Stimulated activated CD4-positive, alpha-beta T cell treated with anti-CD3 and anti-CD28 coated beads, Interleukin-15, amount 100 ng/mL, for 48 hours (primary cell): Measurements from ENCODE around the gene ZBED4.
A peak's percentile ranks its signal among the peaks of the same experiment; 100 is the strongest.
"Not testable (repeated sequence)": the region's sequence is repeated elsewhere in the genome, so short reads cannot be mapped to it uniquely, and the experiment has no call there.

ENCODE experiments used
- DNase-seq, 2 donors: peaks; one replicate each; pipeline ENCODE4 v3.0.0-alpha.2; 2020; ENCODE audit warnings: low read depth in 2 of 2

Gene ZBED4

DNA sequence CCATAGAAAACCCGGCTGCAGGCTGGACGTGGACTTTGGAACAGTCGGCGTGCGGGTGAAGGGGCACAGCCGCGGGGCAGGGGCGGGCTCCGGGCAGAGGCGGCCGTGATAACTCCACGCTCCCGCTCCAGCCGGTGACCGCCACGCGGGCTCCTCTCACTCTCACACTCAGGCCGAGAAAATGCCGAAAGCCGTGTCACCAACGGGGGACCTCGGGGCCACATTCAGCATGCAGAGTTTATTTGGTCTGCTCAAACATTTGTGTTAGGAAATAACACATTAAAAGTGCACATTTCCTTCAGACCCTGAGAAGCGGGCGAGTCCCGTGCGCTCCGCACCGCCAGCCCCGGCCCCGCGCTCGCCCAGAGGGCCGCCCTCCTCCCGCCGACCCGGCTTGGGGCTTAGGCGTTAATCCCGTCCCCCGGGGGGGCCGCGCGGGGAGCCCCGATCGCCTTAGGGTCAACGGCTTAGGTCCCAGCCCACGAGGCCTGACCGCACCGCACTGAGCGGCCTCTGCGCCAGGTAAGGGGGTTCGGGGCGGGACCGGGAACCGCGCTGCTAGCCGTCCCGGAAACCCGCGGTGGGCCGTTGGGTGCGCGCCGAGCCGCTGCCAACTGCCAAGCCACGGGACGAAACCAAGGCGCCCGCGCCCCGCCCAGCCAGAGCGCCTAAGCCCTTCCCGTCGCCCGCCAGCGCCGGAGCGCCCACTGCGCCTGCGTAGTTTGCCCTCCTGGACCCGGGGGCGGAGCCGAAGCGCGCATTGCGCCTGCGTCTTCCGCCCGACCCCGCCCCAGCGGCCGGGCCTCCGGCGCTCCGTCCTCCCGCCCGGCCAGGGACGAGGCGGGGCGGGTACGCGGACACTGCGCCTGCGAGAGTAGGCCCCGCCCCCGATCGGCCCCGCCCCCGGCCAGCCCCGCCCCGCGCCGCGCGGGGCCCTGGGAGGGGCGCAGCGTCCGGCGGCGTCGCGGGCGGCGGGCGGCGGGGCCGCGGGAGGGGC is at the start of gene ZBED4:
ZBED4 (plus strand) TSS at position 947 of the 997 bp plus-strand sequence. CDS start 29,819 bp downstream, outside the sequence.
- DNase-seq: peak; percentile 97 to 98

GRCh38 chr22:49807129-49807528 is 46.5 kb upstream of the ZBED4 start:
- no peak for DNase-seq

DNA sequence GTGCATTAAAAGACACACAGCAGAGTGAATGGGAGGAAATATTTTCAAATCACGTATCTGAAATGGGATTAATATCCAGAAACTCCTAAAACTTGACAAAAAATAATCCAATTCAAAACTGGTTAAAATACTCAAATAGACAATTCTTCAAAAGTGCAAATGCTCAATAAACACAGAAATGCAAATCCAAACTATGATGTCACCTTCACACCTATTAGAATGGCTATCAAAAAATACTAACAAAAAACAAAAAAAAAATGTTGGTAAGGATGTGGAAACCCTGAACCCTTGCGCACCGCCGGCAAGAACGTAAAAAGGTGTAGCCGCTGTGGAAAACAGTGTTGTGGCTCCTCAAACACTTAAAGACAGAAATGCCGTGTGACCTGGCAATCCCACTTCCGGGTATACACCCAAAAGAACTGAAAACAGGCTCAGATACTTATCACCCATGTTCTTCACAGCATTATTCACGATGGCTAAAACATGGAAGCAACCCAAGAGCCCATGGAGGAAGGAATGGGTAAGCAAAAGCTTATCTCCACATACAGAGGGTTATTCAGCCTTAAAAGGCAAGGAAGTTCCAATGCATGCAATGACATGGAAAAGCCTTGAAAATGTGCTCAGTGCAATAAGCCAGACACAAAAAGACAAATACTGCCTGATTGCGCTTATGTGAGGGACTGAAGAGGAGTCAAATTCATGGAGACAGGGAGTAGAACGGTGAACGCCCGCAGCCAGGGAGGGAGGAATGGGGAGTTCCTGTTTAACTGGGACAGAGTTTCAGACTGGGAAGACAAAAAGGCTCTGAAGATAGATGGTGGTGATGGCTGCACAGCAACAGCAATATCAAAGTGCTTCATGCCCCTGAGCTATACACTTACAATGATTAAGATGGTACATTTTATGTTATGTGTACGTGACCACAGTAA is 45.6 kb upstream of the ZBED4 start:
- no peak for DNase-seq

DNA sequence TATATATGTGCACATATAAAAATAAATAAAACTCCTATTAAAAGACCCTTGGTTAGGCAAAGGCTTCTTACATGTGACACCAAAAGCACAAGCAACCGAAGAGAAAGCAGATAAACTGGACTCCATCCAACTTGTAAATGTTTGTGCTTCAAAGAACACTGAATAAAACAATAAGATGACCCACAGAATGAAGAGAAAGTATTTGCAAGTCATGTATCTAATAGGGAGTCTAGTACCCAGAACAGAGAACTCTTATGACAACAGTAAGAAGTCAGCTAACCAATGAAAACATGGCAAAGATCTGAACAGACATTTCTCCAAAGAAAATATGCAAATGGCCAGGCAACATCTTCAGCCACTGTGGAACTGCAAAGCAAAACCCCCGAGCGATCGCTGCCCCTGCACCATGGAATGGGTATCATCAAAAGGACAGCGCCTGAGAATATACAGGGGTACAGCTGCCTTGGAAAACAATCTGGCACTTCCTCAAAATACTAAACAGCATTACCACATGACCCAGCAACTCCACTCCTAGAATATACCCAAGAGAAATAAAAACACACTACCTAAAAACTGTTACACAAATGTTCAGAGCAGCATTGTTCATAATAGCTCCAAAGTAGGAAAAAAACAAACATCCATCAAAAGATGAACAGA is 43.2 kb upstream of the ZBED4 start:
- no peak for DNase-seq

DNA sequence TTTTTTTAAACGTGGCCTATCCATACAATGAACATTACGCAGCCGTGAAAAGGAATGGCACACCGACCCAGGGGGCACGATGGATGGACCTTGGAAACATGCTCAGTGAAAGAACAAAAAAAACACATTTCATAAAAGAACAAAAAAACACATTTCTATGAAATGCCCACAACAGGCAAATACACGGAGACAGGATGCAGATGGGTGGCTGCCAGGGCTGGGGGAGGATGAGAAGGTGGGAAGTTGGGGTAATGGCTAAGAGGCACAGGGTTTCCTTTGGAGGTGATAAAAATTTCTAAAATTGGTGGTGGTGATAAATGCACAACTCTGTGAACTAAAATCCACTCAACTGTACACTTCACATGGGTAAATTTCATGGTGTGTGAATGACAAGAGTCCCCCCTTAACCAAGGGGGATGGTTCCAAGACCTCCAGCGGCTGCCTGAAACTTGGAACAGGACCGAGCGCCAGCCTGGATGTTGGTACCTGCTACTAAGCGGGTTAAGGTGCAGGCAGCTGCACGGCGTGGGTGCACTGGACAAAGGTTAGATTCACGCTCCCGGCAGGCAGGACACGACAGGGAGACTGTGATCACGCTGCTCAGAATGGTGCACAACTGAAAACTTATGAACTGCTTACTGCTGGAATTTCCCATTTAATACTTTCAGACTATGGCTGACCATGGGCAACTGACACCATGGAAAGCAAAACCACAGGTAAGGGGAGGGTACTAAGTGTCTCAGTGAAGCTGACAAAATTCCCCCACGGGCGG is 42.4 kb upstream of the ZBED4 start:
- DNase-seq: no peak

DNA sequence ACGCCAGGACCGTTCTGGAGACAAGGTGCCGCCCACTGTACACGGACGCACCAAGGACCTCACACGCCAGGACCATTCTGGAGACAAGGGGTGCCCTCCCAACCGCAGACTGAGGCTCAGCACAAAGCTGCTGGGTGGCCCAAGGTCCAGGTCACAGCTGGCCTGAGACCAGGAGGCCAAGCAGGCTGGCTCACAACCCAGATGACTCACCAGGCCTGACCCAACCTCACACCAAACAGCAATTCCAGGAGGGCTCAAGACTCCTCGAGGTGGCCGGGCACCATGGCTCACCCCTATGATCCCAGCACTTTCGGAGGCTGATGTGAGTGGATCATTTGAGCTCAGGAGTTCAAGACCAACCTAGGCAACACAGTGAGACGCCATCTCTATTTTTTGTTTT is 40.8 kb upstream of the ZBED4 start:
- no peak for DNase-seq

DNA sequence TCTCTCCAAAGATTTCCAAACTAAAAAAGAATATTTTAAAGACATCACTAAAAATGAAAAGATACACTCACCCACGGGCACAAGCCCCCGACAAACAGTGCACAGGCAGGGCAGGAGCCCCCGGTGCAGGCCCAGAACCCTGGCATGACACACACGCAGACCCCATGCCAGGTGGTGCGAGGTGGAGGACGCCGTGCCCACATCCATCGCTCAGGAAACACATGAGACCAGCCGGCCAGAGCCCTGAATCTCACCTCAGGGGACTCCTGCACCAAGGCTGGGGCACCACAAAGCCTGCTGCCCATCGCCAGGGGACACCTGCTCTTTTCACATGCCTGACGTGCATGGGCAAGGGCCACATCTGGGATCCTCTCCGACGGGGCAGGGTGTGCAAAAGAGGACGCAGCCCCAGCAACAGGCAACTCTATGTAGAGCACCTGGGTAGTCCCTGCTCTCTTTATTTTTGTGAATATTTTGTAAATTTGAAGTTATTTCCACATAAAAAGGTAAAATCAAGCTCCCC is 39.4 kb upstream of the ZBED4 start:
- DNase-seq: no peak

DNA sequence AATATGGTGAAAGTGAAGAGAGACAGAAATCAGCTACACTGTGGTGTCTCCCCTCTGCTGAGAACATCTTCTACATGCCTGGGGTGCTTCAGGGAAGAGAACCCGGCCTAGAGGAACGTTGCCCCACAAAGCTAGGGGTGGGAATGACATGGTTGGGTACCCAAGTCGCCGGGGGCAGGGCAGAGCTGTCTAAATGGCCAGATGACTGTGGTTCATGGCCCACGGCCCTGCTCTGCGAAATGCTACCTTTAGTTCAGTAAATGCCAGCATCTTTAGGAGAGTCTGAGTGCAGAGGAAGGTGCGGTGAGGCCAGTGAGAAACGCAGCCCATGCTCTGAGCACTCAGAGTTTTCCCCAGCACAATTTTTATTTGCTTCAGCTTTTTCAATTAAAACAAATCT is 38.8 kb upstream of the ZBED4 start:
- no peak for DNase-seq

DNA sequence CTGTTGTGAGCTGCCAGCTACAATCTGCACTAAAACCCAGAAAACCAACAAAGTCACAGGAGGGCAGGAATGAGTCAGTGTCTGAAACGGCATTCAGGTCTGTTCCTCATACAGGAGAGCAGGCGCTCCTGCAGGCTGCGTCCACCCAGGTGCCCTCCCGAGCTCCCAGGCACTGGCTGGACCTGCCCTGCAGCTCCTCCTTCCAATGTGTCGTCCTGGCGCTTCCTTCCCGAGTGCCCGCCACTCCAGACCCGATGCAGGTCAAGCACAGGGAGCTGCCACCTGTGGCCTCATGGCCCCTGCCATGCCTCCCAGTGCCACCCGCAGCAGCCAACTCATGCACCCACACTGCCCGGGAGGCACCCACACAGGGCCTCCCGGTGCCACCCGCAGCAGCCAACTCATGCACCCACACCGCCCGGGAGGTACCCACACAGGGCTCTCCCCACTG is 38.0 kb upstream of the ZBED4 start:
- DNase-seq: no peak

DNA sequence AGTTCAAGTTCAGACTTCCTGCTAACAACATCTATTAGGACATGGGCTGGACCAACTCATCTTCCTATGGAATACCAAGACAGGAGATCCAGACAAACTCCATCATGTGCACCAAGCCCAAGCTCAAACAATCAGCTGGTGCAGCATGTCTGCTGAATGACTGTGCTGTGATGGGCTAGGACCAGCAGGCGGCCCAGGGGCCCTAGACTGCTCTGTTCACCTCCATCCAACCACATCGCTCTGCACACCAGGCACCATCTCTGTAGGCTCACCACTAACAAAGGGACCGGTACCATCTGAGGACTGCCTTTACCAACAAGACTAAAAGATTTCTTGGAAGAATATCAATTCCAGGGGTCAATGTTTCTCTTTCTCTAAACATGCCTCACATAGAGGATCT is 36.3 kb upstream of the ZBED4 start:
- no peak for DNase-seq

DNA sequence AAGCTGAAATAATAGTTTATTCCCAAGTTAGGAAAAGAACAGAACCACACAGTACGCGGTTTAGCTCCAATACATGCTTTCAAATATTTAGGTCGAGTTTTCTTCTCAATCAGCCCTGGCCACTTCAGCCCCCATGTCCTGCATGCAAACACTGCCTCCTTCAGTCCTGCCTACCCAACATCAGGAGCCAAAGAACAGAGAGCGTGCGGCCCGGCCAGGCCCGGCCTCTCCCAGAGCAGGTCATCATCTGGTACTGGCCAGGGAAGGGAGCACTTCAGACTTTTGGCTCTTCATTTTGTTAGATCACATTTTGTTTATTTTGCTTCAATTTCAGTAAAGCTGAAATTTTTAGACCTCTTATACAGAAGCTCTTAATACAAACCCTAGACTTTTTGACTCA is 32.7 kb upstream of the ZBED4 start:
- DNase-seq: no peak

GRCh38 chr22:49821741-49822140 is 31.9 kb upstream of the ZBED4 start:
- not testable (repeated sequence) for DNase-seq

GRCh38 chr22:49823289-49824045 is 30.2 kb upstream of the ZBED4 start:
- no peak for DNase-seq

DNA sequence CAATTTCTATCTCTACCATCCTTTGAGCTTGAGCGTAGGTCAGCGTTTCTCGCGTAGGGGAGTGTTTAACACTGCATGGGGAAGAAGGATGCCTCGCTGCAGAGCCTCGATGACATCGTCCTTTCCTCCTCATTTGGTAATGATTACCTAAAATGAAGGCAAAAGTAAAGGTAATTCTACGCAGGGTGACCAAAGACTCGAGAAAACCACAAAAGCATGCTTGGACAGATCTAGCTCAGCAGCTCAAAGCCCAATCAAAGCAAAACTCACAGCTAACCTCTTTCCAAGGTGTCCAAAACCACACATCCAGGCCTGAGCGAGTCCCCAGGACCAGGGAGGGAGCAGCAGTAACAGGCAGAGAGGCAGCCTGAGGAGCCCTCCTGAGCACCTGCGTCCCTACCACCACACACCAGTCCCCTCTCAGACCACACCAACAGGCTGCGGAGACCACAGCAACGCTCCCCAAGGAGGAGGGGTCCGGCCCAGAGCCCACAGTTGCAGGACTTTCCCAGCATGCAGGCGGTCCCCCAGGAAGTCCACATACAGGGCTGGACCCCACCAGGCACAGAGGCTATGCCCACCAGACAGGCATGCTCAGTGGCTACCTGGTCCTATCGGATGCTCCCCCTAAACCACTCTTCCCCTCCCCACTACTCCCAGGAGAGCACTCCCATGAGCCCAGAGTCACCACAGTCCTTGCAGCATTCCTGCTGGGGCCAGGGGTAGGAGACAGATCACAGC is 29.3 kb upstream of the ZBED4 start:
- no peak for DNase-seq

DNA sequence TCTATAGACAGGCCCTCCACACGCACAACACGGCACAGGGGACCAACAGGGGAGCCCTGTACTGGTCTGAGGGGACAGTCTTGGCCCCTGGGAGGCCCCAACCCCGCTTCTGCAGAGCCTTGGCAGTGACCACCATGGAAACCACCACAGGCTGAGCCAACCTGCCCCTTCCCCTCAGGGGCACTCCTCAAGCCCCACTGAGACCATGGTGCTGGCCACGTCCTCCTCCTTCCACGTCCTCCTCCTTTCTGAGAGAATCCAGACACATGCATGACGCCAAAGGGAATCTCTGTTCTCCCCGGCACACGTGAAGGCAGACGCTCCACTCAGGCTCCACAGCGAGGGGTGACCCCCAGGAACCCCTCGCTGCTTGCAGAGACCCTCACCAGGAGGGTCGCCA is 28.7 kb upstream of the ZBED4 start:
- no peak for DNase-seq

GRCh38 chr22:49825436-49825835 is 28.2 kb upstream of the ZBED4 start:
- DNase-seq: no peak

GRCh38 chr22:49825944-49826602 is 27.6 kb upstream of the ZBED4 start:
- peak; percentile 48 to 52 for DNase-seq

DNA sequence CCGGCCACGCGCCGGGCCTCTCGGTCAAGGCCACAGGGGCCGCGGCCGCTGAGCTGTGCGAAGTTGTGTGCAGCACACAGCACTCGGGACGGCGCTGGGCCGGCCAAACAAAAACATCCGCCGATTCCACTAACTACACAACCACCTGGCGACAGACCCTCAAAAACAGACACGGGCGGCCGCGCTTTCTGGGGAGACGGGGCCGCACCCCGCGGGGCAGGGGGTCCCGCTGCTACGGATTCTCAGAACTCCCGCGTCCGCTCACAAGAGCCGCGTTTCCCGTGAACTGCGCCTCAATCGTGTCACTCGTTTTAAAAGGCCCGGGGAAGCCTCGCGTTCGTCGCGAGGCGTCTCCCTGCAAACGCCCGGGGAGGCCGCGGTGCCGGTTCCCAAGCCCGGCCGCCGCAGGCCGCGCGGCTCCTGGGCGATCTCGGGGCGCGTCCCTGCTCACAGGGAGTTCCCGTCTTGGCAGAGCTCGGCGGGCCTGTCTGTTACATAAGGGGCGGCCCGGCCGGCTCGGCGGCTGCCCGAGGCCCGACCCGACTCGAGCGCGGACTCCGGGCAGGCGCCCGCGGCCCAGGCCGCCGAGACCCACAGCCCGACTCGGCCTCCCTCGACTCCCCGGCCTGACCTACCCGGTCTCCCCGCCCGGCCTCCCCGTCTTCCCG is 26.9 kb upstream of the ZBED4 start:
- no peak for DNase-seq
